PC-3 (cell line): ENCODE results near the gene NEU2. TPM values are rescaled to one million over a fixed set of nuclear protein-coding genes. Genes with fewer than 3 reads are reported as not detected.

ENCODE experiments used
- ATAC-seq: fragments of 200-7000 bp; cut with Tn5 transposase; 2 replicates; pipeline ENCODE4 v1.9.1; 2020; ENCODE audit warnings: mild to moderate bottlenecking, moderate library complexity
- BruUV-seq: library from RNA; stranded (reverse); fragments of 400-500 nt; replicated peaks from 2 replicates; lab custom pipeline; 2021; lab: Mats Ljungman, UMichigan
- CTCF ChIA-PET: fragments of 300-600 bp; sonication (Branson Sonifier 250); formaldehyde crosslinking; loops from one replicate; lab custom pipeline; 2022; ENCODE audit warnings: antibody characterized with exemption; lab: Charles Lee
- POLR2A ChIA-PET: fragments of 300-600 bp; sonication (Branson Sonifier 250); formaldehyde crosslinking; loops from one replicate; lab custom pipeline; 2022; ENCODE audit warnings: antibody characterized with exemption; ENCODE audit not compliant: unreplicated experiment; lab: Charles Lee
- DNase-seq: peaks from one replicate; pipeline ENCODE4 v3.0.0-alpha.2; 2015
- H2AFZ ChIP-seq: fragments of 300-600 bp; sonication (generic); 2 replicates; pipeline ENCODE4 v1.6.0; 2016; ENCODE audit warnings: antibody characterized with exemption, low read length
- H3F3A ChIP-seq: fragments of 300-600 bp; sonication (generic); one replicate; pipeline ENCODE4 v1.6.0; 2017; ENCODE audit warnings: antibody characterized with exemption, low read length, control low read depth, mild to moderate bottlenecking; ENCODE audit not compliant: unreplicated experiment
- H3K27ac ChIP-seq: fragments of 300-600 bp; sonication (generic); 2 replicates; pipeline ENCODE4 v1.5.1; 2016; ENCODE audit warnings: mild to moderate bottlenecking, low read length
- H3K27me3 ChIP-seq: fragments of 300-600 bp; sonication (generic); 2 replicates; pipeline ENCODE4 v1.6.1; 2016; ENCODE audit warnings: low read length, mixed read lengths
- H3K36me3 ChIP-seq: fragments of 300-600 bp; sonication (generic); 2 replicates; pipeline ENCODE4 v1.6.1; 2016; ENCODE audit warnings: low read depth, mixed run types, low read length, mixed read lengths
- H3K4me1 ChIP-seq: fragments of 300-600 bp; sonication (generic); 2 replicates; pipeline ENCODE4 v1.5.1; 2016; ENCODE audit warnings: low read length; ENCODE audit not compliant: insufficient read depth
- H3K4me2 ChIP-seq: fragments of 300-600 bp; sonication (generic); 2 replicates; pipeline ENCODE4 v1.6.0; 2016; ENCODE audit warnings: low read length
- H3K4me3 ChIP-seq: fragments of 300-600 bp; sonication (generic); 2 replicates; pipeline ENCODE4 v1.5.1; 2016; ENCODE audit warnings: mild to moderate bottlenecking, low read length, mixed read lengths
- H3K79me2 ChIP-seq: fragments of 300-600 bp; sonication (generic); 2 replicates; pipeline ENCODE4 v1.6.1; 2017; ENCODE audit warnings: low read length, mixed read lengths
- H3K9ac ChIP-seq: fragments of 300-600 bp; sonication (generic); 2 replicates; pipeline ENCODE4 v1.6.0; 2016; ENCODE audit warnings: mild to moderate bottlenecking, low read length
- H3K9me2 ChIP-seq: fragments of 300-600 bp; sonication (generic); replicated peaks from 2 replicates; pipeline ENCODE4 v1.6.1; 2016; ENCODE audit warnings: mixed run types, low read length, mixed read lengths
- H3K9me3 ChIP-seq: fragments of 300-600 bp; sonication (generic); 2 replicates; pipeline ENCODE4 v1.6.1; 2016; ENCODE audit warnings: low read length, mixed read lengths
- H4K20me1 ChIP-seq: fragments of 300-600 bp; sonication (generic); 2 replicates; pipeline ENCODE4 v1.6.1; 2016; ENCODE audit warnings: low read length, mixed read lengths
- CTCF ChIP-seq: fragments of 300-600 bp; sonication (generic); conservative IDR thresholded peaks from 2 replicates; pipeline ENCODE4 v1.5.1; 2017; ENCODE audit warnings: antibody characterized with exemption, low read depth, mild to moderate bottlenecking, low read length
- EZH2 ChIP-seq: fragments of 300-600 bp; sonication (generic); IDR thresholded peaks from one replicate; pipeline ENCODE4 v1.6.1; 2017; ENCODE audit warnings: antibody characterized with exemption, mild to moderate bottlenecking, low read length; ENCODE audit not compliant: unreplicated experiment
- EZH2phosphoT487 ChIP-seq: fragments of 300-600 bp; sonication (generic); IDR thresholded peaks from 2 replicates; pipeline ENCODE4 v1.6.1; 2018; ENCODE audit warnings: mild to moderate bottlenecking, antibody characterized with exemption, low read length, borderline replicate concordance
- intact Hi-C: fragments of 100-400 bp; cut with micrococcal nuclease; formaldehyde crosslinking; loops from 2 replicates; pipeline ENCODE4 v1.9.0; 2023
- total RNA-seq: library from RNA; depleted of rRNA; stranded (reverse); fragments of >200 nt; gene quantifications from 2 replicates; pipeline ENCODE4 v1.2.3, GENCODE V29; 2014

Gene NEU2
- total RNA-seq, 1 experiment from 2014 or later: 4.5 TPM

DNA sequence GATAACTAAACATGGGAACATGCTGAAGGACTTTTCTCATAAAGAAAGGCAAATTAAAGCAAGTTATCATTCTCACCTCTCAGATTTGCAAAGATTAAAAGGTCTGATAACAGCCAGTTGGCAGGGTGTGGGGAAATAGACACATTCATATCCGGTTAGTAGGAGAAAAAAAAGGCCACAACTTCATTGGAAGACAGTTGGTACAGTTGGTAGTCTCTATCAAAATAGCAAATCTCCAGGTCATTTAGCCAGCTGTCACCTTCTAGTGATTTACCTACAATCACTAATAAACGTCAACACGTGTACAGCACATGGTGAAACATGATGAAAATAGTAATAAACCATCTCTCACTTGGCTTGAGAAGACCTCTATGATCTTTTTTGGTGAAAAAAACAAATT is 44.3 kb downstream of the NEU2 start:
- H4K20me1 ChIP-seq: no peaks in the 10 kb centered on the region
- H3K9ac ChIP-seq: no peak overlapping the region
- H3K4me3 ChIP-seq: no peak overlapping the region
- 0 out of 2 replicates have a peak, but pooled peaks cover 2% of the 10 kb centered on the region for H3K9me3 ChIP-seq
- no peak overlapping the region for H3K27ac ChIP-seq
- ChIA-PET POLR2A (no interaction called here), CTCF (no interaction called here)
- no peaks in the 10 kb centered on the region for H3K4me1 ChIP-seq
- TF ChIP-seq CTCF (no peak), EZH2phosphoT487 (no peak), EZH2 (no peak)
- H3K27me3 ChIP-seq: no peaks in the 10 kb centered on the region
- intact Hi-C loops: no loop called here
- no peak overlapping the region for H3K4me2 ChIP-seq
- no peaks in the 10 kb centered on the region for H3K9me2 ChIP-seq
- H3K79me2 ChIP-seq: no peaks in the 10 kb centered on the region
- no peak for DNase-seq
- no peaks in the 10 kb centered on the region for H3K36me3 ChIP-seq
- no peaks in the 10 kb centered on the region for H3F3A ChIP-seq
- no peak for ATAC-seq
- no peak overlapping the region for H2AFZ ChIP-seq
- no TSS peak for BruUV-seq

- no peaks in the 10 kb centered on the region for H3F3A ChIP-seq
- no peak overlapping the region for H3K27ac ChIP-seq
- H3K9me2 ChIP-seq: no peaks in the 10 kb centered on the region
- ChIA-PET POLR2A (no interaction called here), CTCF (no interaction called here)
- no peak for TF ChIP-seq EZH2phosphoT487
- TF ChIP-seq EZH2: no peak
- no peak for TF ChIP-seq CTCF
- H3K79me2 ChIP-seq: no peaks in the 10 kb centered on the region
- no peaks in the 10 kb centered on the region for H4K20me1 ChIP-seq
- intact Hi-C loops: no loop called here
- H3K4me1 ChIP-seq: no peaks in the 10 kb centered on the region
- no peaks in the 10 kb centered on the region for H3K27me3 ChIP-seq
- no peak for DNase-seq
- H3K4me3 ChIP-seq: no peak overlapping the region
- no peaks in the 10 kb centered on the region for H3K36me3 ChIP-seq
- H2AFZ ChIP-seq: no peak overlapping the region
- H3K9ac ChIP-seq: no peak overlapping the region
- H3K9me3 ChIP-seq: no peaks in the 10 kb centered on the region
- no peak overlapping the region for H3K4me2 ChIP-seq
- no peak for ATAC-seq
- BruUV-seq: no TSS peak
Measured at GRCh38 chr2:233079473-233079877, 47.0 kb downstream of the NEU2 start.

GRCh38 chr2:233079953-233080835 is 47.7 kb downstream of the NEU2 start:
- no peak for TF ChIP-seq EZH2phosphoT487
- no peak for TF ChIP-seq EZH2
- TF ChIP-seq CTCF: no peak
- no peak for ATAC-seq
- no peak overlapping the region for H3K4me3 ChIP-seq
- H3K36me3 ChIP-seq: no peaks in the 10 kb centered on the region
- no peaks in the 10 kb centered on the region for H3K79me2 ChIP-seq
- no peaks in the 10 kb centered on the region for H3K9me2 ChIP-seq
- no peaks in the 10 kb centered on the region for H3K4me1 ChIP-seq
- CTCF ChIA-PET: no interaction called here
- H3K4me2 ChIP-seq: no peak overlapping the region
- H3K27me3 ChIP-seq: no peaks in the 10 kb centered on the region
- intact Hi-C loops: no loop called here
- no peaks in the 10 kb centered on the region for H3K9me3 ChIP-seq
- no peak overlapping the region for H3K27ac ChIP-seq
- H4K20me1 ChIP-seq: no peaks in the 10 kb centered on the region
- POLR2A ChIA-PET: no interaction called here
- no peak overlapping the region for H3K9ac ChIP-seq
- H2AFZ ChIP-seq: no peak overlapping the region
- DNase-seq: no peak
- no TSS peak for BruUV-seq
- no peaks in the 10 kb centered on the region for H3F3A ChIP-seq
